Measurements from ENCODE around the gene CSNK1E.

CSNK1E gene

GRCh38 chr22:38273135-38273826 lies 44.0 kb downstream of the CSNK1E start:
- no peak for DNase-seq (ENCODE audit: low read depth in 2 of 2)

DNA sequence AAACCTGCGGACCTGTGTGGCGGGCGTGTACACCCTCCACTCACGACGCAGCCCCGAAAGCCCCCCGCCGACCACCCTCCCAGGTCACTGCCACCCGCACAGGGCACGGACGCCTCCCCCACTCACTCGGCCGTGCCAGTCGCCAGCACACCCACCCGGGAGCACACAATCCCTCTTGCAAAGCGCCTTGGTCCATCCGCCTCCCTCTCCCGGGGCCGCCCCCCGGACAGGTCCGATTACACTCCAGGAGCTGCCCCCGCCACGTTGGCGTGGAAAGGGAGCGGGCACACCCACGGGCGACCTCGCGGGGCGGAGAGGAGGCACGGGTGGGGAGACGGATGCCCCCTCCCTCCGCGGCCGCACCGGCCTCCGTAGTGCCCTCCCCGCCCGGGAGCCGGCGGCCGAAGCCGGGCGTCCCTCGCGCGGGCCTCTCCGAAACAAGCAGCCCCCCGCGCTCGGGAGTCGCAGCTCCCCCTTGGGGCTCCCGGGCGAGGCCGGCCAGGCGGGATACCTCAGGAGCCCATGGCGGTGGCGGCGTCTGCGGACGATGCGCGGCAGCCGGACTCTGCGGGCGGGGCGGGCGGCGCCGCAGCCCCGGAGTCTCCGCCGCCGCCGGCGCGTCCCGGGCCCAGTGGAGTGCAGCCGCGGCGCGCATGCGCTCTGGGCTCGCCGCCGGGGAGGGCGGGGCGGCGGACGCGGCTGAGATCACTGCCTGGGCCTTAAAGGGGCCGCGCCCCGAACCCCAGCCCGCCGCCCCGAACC lies 44.7 kb downstream of the CSNK1E start, which contains the start of gene TMEM184B:
TMEM184B (minus strand) TSS at position 638 of the 762 bp plus-strand sequence. CDS start 25,049 bp downstream, outside the sequence.
- DNase-seq (ENCODE audit: low read depth in 2 of 2), result peak; percentile 51 to 68

GRCh38 chr22:38271927-38272372 lies 45.3 kb downstream of the CSNK1E start:
- DNase-seq (ENCODE audit: low read depth in 2 of 2), result no peak

- DNase-seq (ENCODE audit: low read depth in 2 of 2), result no peak
Observed at GRCh38 chr22:38271101-38271500, 46.1 kb downstream of the CSNK1E start.

DNA sequence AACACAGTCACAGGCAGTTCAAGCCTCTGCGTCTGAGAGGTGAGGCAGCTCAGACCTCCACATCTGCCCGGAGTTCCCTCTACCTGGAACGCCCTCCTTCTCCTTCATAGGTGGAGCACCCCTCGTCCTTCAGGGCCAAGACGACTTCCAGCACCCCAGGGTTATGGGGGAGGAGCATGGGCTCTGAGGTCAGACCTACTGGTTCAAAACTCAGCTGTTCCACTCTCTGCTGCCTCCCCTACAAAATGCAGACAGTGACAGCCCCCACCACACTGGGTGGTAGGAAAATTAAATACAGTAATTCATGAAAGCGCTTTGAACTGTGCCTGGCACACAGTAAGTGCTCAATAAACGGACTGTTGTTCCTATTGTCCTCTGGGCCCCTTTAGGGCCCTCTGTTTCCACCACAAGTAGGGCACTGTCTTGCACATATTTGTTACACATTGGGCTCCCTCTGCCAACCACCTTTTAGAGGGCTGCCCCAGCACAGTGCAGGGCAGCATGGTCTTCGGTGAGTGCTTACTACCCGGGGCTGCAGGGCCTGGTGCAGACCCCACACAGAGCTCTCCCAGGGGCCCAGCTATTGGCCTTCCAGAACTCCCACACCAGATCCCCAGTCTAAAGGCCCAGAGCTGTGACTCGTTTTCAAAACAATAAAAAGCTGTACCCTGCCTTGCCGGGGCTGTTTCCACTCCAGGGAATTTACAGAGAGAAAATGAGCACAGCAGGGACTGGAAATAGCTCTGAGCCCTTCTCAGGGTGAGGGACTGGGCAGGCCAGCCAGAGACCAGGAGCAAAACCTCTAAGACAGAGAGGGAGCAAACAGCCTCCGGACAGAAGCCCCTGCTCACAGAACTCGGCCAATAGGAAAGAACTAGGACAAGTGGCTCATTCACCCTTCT lies 46.9 kb downstream of the CSNK1E start:
- no peak for DNase-seq (ENCODE audit: low read depth in 2 of 2)

DNA sequence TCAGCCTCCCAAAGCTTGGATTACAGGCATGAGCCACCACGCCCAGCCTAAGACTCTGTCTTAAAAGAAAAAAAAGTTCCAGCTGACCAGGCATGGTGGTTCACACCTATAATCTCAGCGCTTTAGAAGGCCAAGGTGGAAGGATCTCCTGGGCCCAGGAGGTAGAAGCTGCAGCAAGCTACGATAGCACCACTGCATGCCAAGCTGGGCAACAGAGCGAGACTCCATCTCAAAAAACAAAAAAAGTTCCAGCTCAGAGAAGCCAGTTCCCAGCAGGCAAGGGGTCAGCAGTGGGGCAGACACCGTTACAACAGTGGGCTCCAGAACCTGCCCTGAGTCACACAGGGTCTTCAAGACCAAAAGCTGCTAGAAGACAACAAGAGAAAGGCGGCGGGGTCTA lies 47.8 kb downstream of the CSNK1E start:
- no peak for DNase-seq (ENCODE audit: low read depth in 2 of 2)

DNA sequence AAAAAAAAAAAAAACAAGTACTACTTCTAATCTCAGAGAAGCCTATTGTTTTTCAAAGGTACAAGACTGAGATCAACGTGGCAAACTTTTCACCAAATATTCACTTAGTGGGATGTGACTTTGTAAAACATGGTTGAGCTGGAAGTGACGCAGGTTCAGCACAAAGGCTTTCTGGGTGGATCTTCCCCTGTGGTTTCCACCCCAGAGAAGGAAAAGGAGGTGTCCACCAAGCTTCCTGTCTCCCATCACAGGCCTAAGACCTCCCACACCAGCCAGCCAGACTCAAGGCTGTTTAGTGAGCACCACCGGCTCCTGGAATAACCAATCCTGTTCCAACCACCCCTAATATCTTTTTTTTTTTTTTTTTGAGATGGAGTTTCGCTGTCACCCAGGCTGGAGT lies 50.1 kb downstream of the CSNK1E start:
- peak in 1 of 2 donors; percentile 24 for DNase-seq (ENCODE audit: low read depth in 2 of 2)

DNA sequence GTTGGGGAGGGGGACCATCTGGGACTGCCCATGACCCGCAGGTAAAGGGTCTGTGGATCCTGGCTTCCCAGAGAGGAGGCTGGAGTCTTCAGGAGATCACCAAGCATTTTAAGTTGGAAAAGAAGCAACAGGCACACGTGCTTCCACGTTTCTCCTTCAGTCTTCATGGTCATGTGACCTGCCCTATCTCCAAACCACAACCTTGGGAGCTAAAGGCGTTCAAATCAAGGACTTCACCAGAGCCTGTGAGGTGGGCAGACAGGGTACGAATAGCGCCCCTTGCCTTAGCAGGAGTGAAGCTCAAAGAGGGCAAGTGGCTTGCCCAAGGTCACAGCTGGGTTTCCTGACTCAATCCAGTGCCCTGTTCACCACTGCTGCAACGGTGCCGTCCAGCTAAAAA lies 51.1 kb downstream of the CSNK1E start:
- DNase-seq (ENCODE audit: low read depth in 2 of 2), result no peak

DNA sequence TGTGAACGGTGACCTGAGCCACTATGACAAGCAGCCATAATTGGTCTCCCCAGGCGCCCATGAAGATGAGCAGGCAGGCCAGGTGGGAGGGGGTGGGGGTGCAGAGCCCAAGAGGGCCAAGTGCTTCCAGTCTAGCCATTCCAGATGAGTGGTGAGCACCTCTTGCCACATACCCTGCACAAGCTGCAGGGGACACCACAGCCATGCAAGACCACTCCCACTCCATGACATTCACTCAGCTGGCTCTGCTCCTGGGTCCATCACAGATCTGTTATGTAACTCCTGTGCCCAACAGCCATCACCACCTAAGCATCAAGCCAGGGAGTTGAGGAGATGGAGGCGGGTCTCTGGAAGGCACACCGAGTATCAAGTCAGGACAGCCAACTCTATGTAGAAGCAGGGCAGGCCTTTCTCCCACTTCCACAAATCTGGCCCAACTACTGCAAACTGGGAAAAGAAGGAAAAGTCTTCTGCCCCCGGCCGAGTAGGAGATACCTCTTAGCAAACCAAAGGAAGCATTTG lies 52.9 kb downstream of the CSNK1E start:
- DNase-seq (ENCODE audit: low read depth in 2 of 2), result no peak

DNA sequence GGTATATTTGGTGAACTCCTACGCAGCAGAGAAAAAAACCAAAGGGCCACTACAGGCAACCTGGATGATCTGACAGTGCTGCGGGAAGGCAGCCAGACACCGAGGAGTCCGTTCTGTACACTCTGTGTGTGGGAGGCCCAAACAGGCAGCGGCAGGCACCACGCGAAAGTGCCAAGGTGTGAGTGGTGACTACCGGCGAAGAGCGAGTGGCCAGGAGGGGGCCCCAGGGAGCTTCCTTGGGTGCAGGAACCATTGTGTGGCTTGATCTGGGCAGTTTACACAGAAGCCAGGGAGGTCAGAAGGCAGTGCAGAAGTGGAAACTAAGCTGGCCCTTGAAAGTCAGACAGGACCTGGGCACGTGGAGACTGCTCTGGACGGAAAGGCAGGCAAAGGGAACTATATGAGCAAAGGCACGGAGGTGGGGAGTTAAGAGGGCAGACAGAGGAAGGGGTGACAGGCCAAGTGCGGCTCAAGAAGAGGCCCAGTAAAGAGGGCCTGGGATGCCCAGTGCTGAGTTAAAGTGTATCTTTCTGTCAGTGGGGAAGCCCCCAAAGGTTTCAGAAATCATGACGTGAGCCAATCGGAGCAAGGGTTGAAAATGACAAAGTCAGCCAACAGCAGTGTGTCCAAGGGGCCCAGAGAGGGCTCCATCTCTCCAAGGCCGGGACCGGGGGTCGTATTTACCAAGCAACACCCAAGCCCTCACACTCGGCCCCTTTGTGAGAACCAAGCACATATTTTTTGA lies 55.0 kb downstream of the CSNK1E start:
- DNase-seq (ENCODE audit: low read depth in 2 of 2), result no peak

GRCh38 chr22:38260761-38261681 lies 56.2 kb downstream of the CSNK1E start:
- no peak for DNase-seq (ENCODE audit: low read depth in 2 of 2)

DNA sequence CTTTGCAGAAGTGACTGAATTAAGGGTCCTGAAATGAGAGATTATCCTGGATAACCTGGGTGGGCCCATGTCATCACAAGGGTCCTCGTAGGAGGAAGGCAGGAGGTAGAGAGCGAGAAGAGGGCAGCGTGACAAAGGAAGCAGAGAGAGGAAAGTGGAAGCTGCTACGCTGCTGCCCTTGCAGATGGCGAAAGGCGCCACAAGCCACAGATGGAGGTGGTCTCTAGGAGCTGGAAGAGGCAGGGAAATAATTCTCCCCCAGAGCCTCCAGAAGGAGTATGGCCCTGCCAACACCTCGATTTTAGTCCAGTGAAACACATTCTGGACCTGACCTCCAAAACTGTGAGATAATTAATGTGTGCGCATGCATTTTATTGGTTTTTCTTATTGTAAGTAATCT lies 57.9 kb downstream of the CSNK1E start:
- DNase-seq (ENCODE audit: low read depth in 2 of 2), result no peak

GRCh38 chr22:38258895-38259294 lies 58.3 kb downstream of the CSNK1E start:
- DNase-seq (ENCODE audit: low read depth in 2 of 2), result no peak

DNA sequence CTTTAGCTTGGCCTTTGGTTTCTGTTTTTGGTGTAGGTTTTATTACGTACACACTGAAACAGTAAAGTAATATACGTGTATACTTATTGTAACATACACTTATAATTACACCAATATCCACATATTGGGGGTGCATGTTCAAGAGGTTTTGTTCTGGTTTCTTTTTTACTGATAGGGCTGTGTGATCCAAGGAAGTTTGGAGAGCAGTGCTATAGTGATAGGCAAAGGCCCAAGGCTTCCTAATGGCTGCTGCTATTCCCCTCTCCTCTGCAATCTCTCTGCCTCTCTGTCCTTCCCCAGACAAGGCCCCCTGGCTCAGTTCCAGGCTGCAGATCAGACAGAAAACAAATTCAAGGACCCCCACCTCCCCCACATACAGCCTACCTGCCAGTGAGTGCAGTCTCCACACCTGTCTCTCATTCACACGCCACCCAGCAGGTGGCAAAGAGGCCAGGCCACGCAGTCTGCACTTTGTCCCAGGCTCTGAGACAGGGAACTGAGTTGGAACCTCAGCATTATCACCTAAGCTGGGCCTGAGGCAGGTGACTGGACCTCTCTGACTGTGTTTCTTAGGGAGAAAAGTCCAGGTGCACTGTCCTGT lies 59.5 kb downstream of the CSNK1E start:
- no peak for DNase-seq (ENCODE audit: low read depth in 2 of 2)

- DNase-seq (ENCODE audit: low read depth in 2 of 2), result no peak
Observed at GRCh38 chr22:38257181-38257580, 60.1 kb downstream of the CSNK1E start.

DNA sequence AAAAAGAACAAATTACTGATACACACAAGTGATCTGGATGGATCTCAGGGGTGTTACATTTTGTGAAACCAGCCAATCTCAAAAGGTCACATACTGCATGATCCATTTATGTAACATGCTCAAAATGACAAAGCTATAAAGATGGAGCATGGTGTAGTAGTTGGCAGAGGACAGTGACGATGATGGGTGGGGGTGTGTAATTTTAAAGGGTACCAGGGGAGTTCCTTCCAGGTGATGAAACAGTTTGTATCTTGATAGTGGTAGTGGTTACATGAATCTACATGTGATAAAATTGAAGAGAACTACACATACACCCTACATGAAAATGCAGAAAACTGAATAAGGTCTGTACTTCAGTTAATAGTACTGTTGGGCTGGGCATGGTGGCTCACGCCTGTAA lies 61.5 kb downstream of the CSNK1E start:
- no peak for DNase-seq (ENCODE audit: low read depth in 2 of 2)

DNA sequence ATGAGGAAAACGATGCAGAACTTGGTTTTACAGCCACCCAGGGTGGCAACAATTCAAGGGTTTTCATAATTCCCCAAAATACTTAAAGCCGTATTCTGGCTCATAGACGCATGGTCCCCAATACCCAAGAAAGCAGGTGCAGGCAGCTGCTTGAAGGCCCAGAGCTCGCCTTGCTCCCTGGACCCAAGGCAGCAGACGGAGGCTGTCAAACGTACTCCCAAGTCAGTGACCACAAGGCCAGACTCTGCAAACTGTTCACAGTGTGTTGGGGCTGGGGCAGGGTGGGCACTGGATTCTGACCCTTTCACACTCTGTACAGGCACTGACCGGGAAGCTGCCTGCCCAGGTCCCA lies 65.9 kb downstream of the CSNK1E start:
- no peak for DNase-seq (ENCODE audit: low read depth in 2 of 2)

- no peak for DNase-seq (ENCODE audit: low read depth in 2 of 2)
Observed at GRCh38 chr22:38250643-38251340, 66.4 kb downstream of the CSNK1E start.
